ENCODE results near the gene STMN1. TPM values are rescaled to one million over a fixed set of nuclear protein-coding genes. Genes with fewer than 3 reads are reported as not detected.
"Not testable (repeated sequence)": the region's sequence is repeated elsewhere in the genome, so short reads cannot be mapped to it uniquely, and the experiment has no call there.

STMN1 gene
- total RNA-seq, 1 donor = 85.9 TPM

DNA sequence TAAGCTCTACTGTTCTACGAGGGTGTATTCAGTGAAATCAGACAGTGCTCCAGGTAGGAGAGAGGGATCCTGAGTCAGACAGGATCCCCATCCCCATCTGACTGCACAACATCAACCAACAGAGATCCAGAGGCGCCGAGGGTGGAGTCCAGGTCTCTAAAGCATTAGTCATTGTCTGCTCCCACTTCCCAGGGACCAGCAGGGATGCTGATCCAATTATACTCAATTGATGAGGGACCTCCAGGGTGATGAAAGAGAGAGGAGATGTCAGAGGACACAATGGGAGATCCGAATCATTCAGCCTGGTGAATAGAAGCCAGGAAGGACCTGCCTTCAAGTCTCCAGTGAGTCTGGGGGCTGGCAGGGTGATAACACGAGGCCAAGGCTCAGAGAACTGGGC, 39.5 kb upstream of the STMN1 start:
- H3K4me3 ChIP-seq (ENCODE audit: low read depth, low read length) = no peak overlapping the region
- DNase-seq (ENCODE audit: low read depth) = no peak
- TF ChIP-seq, protein P1, sequence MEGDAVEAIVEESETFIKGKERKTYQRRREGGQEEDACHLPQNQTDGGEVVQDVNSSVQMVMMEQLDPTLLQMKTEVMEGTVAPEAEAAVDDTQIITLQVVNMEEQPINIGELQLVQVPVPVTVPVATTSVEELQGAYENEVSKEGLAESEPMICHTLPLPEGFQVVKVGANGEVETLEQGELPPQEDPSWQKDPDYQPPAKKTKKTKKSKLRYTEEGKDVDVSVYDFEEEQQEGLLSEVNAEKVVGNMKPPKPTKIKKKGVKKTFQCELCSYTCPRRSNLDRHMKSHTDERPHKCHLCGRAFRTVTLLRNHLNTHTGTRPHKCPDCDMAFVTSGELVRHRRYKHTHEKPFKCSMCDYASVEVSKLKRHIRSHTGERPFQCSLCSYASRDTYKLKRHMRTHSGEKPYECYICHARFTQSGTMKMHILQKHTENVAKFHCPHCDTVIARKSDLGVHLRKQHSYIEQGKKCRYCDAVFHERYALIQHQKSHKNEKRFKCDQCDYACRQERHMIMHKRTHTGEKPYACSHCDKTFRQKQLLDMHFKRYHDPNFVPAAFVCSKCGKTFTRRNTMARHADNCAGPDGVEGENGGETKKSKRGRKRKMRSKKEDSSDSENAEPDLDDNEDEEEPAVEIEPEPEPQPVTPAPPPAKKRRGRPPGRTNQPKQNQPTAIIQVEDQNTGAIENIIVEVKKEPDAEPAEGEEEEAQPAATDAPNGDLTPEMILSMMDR (IDR thresholded peaks at IDR 0.05; ENCODE audit: insufficient read depth, low read depth, low read length) = no peak

DNA sequence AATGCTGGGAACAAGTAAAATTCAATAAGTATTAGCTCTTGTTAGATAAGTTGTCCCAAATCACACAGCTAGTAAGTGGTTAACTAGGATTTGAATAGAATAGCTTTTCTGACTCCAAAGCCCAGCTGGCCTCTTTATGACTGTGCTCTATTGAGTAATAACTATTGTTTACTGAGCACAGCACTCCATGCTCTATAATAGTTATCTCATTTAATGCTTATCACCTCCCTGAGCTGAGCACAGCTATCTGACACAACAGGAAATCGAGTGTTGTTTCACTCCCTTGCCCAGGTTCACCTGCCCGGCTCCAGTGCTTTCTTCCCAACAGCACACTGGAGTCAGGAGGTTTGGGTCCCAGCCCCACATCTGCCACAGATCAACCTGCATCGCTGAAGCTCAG, 38.8 kb upstream of the STMN1 start:
- TF ChIP-seq, protein P1 (IDR thresholded peaks at IDR 0.05; ENCODE audit: insufficient read depth, low read depth, low read length) = no peak
- peak; percentile 45 for DNase-seq (ENCODE audit: low read depth)
- no peak overlapping the region for H3K4me3 ChIP-seq (ENCODE audit: low read depth, low read length)

DNA sequence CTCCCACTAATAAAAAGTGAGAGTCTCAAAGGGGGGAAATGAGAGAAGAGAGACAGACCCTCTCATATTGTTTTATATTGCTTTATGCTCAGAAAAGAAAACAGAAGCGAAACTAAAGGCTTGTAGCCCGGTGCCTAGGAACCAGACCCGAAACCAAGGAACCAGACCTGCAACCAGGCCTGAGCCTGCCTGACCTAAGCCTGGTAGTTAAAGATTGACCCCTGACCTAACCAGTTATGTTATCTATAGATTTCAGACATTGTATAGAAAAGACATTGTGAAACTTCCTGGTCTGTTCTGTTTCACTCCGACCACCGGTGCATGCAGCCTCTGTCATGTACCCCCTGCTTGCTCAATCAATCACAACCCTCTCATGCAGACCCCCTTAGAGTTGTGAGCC, 37.3 kb upstream of the STMN1 start:
- not testable (repeated sequence) for DNase-seq (ENCODE audit: low read depth); H3K4me3 ChIP-seq (ENCODE audit: low read depth, low read length)

DNA sequence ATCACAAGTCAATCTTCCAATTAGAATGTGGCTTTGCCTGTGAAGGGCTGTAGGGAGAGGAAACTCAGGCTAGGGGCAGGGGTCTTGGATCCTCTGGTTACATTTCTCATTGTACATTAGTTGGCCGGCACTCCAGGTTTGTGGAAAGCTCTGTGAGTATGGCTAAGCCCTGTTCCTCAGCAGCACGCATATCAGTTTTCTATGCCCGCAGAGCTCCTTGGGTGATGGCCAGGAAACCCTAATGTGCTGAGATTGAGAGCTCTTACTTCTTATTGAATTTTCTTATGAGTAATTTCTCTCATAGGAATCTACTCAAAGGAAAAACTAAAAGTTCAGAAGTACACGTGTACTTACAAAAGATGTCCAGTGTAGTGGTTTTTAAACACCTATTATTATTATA, 30.7 kb upstream of the STMN1 start:
- no peak overlapping the region for H3K4me3 ChIP-seq (ENCODE audit: low read depth, low read length)
- TF ChIP-seq, protein P1 (IDR thresholded peaks at IDR 0.05; ENCODE audit: insufficient read depth, low read depth, low read length) = no peak
- DNase-seq (ENCODE audit: low read depth) = no peak

DNA sequence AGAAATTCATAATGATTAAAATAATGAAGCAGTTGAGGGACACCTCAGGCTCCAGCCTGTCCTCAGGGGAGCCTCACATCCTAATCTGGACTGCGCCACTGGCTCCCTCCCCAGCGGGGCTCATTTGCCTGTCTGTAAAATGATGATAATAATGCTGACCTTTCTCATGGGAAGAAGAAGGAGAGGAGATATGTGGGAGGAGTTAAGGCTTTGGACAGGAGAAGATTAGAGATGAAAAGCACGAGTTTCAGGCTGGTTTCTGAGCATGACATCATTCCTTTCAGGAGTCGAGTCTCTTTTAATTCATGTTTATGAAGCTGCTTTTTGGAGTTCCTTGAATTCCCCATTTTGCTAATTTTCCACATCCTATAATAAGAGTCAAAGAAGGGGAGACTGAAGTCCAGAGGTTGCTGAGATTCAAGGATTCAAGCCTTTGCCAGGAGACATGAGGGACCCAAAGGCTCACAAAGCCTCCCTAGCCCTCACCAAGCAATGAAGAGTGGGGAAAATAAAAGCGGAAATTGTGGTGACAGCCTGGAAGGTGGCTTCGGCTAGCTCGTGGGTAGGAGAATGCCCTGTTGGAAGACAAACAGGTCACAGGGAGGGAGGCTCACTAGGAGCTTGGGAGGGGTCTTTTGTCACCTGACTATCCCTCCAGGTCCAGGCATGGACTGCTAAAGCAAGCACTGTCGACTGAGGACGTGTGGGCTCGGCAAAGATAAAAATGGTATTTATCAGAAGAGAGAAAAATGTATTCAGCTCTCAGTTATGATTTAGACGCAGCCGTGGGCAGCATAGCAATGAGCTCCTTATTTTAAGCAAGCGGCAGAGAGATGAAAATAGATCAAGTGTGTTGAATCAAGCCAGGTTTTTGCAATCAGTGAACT, 27.5 kb upstream of the STMN1 start:
- TF ChIP-seq, protein P1 (IDR thresholded peaks at IDR 0.05; ENCODE audit: insufficient read depth, low read depth, low read length) = no peak
- DNase-seq (ENCODE audit: low read depth) = peak; percentile 20
- no peak overlapping the region for H3K4me3 ChIP-seq (ENCODE audit: low read depth, low read length)

DNA sequence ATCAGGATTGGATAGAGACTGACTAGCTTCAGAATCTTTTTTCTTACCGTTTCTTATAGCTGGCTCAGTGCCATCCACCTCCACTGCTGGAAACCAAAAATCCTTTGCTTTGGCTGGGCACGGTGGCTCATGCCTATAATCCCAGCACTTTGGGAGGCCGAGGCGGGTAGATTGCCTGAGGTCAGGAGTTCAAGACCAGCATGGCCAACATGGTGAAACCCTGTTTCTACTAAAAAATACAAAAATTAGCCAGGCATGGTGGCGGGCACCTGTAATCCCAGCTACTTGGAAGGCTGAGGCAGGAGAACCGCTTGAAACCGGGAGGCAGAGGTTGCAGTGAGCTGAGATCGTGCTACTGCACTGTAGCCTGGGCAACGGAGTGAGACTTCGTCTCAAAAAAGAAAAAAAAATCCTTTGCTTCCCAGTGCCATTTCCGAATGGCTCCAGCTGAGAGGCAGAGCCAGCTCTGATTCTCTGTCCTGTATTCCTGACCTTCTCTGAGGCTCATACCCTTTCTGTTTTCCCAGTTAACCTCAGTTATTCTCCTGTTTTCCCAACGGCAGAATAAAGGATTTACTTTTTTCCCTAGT, 26.7 kb upstream of the STMN1 start:
- H3K4me3 ChIP-seq (ENCODE audit: low read depth, low read length); DNase-seq (ENCODE audit: low read depth): not testable (repeated sequence)

DNA sequence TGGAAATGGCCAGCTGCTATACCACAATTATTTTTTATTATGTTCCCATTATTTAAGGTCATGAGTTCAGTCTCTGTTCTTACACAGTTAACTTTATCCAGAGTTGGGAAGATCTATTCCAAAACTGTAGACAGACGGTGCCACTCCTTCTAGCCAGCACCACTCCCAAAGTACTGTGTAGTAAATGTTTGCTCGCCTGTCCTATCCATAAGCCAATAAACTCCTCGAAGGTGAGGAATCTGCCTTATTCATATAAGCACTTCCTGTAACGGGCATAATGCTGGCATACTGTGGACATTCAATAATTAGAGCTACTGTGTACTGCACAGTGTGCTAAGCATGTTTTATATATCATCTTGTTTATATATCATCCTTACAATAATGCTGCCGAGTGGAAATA, 26.1 kb upstream of the STMN1 start:
- TF ChIP-seq, protein P1 (IDR thresholded peaks at IDR 0.05; ENCODE audit: insufficient read depth, low read depth, low read length) = no peak
- DNase-seq (ENCODE audit: low read depth) = no peak
- no peak overlapping the region for H3K4me3 ChIP-seq (ENCODE audit: low read depth, low read length)

DNA sequence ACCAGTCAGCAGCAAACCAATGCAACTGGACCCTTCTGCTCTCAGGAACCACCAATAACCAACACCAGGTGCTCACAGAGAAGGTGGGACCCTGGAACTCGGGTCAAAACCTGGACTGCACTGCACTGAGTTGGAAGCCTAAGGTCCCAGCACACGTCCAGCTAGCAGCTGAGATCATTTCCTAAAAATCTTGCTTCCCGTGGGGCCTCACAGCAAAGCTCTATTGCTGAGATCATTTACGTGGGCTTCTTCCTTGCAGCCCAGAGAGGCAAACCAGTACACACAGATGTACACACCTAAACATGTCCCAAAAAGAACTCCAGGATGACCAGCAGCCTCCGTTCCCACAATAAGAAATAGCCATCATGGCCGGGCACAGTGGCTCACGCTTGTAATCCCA, 22.8 kb upstream of the STMN1 start:
- TF ChIP-seq, protein P1 (IDR thresholded peaks at IDR 0.05; ENCODE audit: insufficient read depth, low read depth, low read length) = no peak
- no peak overlapping the region for H3K4me3 ChIP-seq (ENCODE audit: low read depth, low read length)
- DNase-seq (ENCODE audit: low read depth) = no peak

Measured in fibroblast of villous mesenchyme (primary cell).